Fibroblast of skin of left biceps (primary cell): ENCODE measurements around the gene TMEM131L.
"Not testable (repeated sequence)": the region's sequence is repeated elsewhere in the genome, so short reads cannot be mapped to it uniquely, and the experiment has no call there.

Experiments used
- DNase-seq, 2 experiments: peaks; one replicate each; pipeline ENCODE4 v3.0.0-alpha.2; 2013; ENCODE audit warnings: low read depth in 2 of 2

Gene TMEM131L, protein sequence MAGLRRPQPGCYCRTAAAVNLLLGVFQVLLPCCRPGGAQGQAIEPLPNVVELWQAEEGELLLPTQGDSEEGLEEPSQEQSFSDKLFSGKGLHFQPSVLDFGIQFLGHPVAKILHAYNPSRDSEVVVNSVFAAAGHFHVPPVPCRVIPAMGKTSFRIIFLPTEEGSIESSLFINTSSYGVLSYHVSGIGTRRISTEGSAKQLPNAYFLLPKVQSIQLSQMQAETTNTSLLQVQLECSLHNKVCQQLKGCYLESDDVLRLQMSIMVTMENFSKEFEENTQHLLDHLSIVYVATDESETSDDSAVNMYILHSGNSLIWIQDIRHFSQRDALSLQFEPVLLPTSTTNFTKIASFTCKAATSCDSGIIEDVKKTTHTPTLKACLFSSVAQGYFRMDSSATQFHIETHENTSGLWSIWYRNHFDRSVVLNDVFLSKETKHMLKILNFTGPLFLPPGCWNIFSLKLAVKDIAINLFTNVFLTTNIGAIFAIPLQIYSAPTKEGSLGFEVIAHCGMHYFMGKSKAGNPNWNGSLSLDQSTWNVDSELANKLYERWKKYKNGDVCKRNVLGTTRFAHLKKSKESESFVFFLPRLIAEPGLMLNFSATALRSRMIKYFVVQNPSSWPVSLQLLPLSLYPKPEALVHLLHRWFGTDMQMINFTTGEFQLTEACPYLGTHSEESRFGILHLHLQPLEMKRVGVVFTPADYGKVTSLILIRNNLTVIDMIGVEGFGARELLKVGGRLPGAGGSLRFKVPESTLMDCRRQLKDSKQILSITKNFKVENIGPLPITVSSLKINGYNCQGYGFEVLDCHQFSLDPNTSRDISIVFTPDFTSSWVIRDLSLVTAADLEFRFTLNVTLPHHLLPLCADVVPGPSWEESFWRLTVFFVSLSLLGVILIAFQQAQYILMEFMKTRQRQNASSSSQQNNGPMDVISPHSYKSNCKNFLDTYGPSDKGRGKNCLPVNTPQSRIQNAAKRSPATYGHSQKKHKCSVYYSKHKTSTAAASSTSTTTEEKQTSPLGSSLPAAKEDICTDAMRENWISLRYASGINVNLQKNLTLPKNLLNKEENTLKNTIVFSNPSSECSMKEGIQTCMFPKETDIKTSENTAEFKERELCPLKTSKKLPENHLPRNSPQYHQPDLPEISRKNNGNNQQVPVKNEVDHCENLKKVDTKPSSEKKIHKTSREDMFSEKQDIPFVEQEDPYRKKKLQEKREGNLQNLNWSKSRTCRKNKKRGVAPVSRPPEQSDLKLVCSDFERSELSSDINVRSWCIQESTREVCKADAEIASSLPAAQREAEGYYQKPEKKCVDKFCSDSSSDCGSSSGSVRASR (N-terminal part only)

DNA sequence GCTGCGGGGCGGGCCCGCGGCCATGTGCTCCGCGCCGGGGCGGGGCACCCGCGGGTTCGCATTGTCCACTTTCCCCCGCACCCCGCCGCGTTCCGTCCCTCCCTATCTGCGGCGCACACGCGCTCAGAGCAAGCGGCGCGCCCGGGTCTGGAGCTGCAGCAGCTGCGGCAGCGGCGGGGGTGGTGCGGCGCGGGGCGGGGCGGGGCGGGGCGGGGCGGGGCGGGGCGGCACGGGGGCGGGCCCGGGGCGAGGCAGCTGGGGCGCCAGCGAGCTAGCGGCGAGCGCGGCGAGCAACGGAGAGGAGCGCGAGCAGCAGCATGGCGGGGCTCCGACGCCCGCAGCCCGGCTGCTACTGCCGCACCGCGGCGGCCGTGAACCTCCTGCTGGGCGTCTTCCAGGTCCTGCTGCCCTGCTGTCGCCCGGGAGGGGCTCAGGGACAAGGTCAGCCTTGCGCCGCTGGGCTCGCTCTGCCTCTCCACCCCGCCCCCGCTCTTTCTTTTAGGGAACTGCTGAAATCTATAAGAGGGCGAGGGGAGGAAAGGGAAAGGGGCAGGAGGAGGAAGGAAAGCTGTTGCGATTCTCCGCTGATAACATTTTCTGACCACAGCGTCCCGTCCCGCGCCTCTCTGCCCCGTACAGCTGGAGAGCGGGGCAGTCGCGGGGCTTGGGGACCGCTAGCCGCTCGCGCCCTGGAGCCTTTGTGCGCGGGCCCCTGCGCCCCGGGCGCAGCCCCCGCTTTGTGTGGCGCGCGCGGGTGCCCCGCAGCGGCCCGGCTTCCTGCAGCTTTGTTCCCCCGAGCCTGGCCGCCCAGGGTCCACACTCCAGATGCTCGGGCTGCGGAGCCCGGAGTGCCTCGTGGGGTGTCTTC, at the start of gene TMEM131L:
Gene TMEM131L, plus strand, starts transcription at position 280 of the 868 bp plus-strand sequence. Its CDS starts 38 bp downstream, at position 318.
- DNase-seq, result no peak

DNA sequence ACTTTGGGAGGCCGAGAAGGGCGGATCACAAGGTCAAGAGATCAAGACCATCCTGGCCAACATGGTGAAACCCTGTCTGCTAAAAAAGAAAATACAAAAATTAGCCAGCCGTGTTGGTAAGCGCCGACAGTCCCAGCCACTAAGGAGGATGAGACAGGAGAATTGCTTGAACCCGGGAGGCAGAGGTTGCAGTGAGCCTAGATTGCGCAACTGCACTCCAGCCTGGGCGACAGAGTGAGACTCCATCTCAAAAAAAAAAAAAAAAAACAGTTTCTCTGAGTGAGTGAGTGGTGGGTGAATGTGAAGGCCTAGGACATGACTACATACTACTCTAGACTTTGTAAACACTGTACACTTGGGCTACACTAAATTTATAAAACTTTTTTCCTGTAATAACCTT, 49.7 kb upstream of the TMEM131L start:
- DNase-seq, result not testable (repeated sequence)

DNA sequence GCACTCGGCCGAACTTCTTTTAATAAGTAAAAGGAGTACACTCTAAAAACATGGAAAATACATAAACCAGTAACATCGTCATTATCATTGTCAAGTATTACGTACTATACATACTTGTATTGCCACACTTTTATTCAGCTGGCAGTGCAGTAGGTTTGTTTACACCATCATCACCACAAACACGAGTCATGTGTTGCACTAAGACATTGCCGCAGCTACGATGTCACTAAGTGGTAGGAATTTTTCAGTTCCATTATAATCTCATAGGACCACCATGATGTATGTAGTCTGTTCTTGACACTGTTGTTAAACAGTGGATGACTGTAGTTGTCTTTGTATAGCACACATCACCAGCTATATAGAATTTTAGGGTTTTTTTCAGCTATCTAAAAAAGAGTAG, 48.0 kb upstream of the TMEM131L start:
- no peak for DNase-seq

DNA sequence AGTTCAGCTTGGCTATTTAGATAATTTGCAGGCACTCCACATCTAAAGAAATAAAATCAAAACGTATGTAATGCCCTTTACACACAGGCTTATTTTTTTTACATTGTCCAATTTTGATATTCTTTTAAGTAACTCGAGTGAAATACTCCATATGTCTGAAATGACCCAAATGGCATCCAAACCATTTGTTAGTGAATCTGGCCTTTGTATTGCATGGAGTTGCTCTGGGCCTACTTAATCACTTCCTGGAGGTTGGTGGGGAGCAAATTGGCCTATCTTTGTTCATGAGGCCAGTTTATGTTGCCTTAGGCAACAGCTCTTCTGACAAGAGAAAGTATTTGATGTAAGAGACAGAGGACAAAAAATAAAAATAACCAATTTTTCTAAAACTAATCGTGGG, 47.6 kb upstream of the TMEM131L start:
- no peak for DNase-seq

DNA sequence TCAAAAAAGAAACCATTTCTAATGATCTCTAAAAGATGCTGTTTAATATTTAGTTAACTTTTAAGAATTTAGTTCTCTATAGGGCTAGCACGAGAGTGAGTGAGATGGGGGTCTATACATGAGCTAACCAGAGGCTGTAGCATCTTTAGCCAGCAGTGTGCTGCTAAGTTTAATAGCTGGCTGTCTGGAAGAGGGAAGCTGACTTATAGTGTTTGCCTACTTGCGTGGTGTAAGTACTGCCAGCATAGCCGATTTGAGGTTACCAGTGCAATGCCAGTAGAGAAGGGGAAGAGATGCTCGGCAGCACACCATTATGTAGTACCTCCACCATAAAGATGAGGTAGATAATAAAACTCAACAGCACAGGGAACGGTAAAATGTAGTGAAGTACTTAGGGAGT, 47.1 kb upstream of the TMEM131L start:
- DNase-seq, result no peak

DNA sequence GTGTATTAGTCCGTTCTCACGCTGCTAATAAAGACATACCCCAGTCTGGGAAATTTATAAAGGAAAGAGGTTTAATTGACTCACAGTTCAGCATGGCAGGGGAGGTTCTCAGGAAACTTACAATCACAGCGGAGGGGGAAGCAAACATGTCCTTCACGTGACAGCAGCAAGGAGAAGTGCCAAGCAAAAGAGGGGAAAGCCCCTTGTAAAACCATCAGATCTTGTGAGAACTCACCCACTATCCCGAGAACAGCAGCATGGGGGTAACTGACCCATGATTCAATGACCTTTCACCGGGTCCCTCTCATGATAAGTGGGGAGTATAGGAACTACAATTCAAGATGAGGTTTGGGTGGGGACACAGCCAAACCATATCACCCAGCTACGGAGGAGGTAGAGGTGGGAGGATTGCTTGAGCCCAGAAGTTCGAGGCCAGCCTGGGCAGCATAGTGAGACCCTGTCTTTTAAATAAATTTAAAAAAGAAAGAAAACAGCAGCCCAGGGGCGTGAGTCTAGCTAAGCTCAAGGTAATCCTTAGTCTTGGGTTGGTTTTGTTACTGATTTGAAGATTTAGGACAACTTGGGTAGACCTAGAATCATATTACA, 46.4 kb upstream of the TMEM131L start:
- no peak for DNase-seq

DNA sequence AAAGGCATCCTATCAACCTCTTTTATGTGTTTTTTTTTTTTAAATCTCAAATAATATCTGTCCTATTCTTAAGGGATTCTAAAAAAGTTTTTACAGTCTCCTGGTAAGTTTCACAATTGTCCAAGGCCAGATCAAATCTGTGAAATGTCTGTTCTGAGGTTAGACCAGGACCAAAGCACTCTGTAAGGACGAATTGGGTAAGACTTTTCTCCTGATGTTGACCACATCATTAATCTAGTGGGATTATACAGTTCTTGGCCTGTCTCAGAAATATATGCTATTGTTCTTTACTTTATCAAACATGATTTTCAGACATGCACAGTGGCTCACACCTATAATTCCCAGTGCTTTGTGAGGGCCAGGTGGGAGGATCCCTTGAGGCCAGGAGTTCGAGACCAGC, 45.8 kb upstream of the TMEM131L start:
- no peak for DNase-seq

DNA sequence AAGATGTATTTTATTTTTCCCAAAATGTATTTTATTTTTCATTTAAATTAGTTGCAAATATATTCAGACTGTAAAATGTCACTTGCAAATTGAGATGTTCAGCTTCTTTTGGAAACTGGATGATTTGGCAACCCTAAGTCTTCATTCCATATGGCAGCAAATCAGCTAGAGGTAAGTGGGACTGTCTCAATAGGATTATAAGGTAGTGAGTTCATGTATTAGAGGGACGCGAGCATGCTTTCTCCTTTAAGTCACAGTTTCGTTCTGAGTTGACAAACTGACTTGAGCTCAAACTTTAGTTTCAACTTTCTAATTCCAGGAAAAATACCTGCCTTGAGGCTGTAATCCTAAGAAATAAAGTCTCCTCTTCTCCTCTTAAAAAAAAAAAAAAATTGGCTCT, 44.2 kb upstream of the TMEM131L start:
- no peak for DNase-seq

DNA sequence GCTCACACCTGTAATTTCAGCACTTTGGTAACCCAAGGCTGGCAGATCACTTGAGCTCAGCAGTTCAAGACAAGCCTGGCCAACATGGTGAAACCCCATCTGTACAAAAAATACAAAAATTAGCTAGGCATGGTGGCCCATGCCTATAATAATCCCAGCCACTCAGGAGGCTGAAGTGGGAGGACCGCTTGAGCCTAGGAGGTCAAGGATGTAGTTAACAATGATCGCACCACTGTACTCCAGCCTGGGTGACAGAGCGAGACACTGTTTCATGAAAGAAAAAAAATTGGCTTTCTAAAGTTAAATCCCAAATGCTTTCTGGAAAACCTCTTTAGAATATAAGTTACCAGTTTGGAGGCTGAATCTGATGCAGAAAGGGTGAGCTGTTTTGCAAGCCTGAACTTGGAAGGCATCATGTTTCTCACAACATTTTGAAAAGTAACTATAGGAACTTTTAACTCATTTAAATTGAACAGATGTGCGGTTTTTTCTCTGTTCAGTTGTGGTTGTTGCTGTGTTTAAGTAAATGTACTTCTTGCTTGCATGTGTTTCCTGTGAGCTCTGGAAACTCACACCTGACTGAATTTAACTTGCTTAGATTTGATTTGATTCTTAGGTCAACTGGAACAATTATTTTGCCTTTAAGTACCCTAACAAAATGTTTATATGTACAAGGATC, 39.8 kb upstream of the TMEM131L start:
- DNase-seq, result no peak

DNA sequence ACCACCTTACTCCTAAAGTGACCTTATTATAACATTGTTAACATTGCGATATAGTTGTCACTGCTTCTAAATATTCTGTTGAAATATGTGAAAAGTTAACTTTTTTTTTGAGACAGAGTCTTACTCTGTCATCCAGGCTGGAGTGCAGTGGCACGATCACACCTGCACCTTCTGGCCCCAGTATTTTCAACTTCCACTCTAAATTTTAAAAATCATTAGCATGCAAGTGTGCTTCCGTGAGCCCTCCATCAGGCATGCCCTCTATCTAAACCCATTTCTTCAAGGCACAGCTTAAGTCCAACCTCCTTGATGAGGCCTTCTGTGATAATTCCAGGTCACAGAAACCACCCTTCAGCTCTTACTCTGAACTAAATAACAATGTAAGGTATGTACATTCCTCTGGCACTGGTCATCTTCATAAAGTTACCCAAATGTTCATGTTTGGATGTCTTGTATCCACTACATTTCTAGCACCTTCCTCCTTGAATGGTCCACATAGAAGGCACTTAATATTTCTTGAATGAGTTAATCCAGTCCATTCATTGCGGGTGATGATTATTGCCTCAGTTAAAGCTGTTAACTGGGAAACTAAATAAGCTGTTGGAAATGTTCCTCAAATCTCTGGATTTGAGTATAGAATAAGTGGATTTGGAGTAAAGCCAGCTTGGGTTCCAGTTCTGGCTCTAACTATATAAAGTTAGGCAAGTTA, 38.6 kb upstream of the TMEM131L start:
- DNase-seq, result peak; percentile 63 to 67

DNA sequence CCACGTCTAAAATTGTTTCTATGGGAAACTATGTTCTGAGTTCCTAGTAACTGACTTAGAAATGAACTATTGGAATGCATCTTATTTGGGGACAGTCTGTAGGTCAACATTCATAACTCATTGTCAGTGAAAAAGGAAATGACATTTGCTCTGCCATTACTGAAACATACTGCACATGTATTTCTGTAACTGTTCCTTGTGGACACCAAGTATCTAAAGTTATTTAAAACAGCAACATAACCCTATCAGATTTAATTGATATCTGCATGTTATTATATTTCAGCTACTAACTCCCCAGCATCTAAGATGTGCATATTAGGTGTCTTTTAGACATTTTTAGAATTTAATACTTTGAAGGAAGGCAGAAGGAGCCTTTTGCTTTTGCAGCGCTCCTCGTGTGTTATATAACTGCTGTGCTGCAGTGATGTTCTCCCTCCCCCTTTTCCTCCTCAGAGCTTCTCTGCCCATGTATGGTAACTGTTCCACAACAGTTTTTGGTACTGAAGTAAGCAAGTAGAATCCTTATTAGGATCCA, 37.2 kb upstream of the TMEM131L start:
- no peak for DNase-seq

DNA sequence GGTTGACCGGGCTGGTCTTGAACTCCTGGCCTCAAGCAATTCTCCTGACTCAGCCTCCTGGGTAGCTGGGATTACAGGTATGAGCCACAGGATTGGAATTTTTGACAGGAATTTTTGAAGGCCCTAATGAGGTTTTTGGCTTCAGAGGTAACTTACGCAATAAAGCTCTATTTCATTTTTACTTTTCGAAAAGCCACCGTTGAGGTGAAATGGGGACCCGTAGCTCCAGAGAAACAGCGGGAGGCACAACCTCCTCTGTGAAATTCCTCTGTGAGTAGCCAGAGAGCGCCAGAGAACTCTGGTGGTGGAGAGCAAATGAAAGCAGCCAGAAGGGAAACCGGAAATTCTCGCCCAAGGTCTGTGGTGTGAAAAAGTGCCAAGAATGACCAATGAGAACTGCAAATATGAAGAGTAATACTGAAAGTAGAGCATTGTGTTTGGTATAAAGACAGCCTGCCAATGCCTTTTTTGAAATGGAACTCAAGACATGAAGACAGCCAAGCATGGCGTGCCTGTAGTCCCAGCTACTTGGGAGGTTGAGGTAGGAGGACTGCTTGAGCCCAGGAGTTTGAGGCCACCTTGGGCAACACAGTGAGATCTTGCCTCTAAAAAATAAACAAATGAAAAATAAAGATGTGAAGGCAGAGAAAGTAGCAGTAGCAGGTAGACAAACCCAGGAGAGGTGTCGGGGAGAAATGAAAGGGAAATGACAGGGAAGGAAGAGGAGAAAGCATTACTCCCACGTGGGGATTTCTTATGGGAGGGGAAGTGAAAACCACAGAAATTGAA, 33.0 kb upstream of the TMEM131L start:
- DNase-seq, result peak; percentile 60 to 72

DNA sequence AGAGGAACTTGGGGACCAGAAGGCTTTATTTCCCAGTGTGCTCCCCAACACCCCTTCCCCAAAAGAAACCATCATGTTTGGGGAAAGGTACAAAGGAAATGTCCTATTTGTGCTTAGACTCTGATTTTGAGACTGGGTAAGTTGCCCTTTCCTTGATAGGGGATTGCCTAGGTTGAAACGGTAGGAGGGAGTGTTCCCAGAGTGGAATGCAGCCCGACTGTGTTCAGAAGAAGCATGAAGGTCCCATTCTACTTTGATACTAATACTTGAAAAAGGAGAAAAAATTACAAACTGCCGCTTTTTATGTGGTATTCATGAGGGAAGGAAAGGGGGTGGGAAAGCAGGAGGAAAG, 32.4 kb upstream of the TMEM131L start:
- DNase-seq, result no peak

DNA sequence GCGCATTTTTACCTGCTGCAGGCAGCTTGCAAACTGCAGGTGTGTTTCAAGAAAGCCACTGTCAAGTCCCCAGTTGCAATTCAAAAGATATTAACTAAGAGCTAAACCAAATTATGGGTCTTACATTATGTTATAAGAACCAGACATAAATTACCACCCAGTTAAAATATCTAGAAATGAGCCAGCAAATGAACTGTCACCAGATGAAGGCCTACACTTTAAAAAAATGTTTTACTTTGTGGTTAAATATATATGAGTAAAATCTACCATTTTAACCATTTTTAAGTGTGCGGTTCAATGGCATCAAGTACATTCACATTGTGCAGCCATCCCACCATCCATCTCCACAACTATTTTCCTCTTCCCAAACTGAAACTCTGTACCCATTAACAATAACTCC, 32.0 kb upstream of the TMEM131L start:
- DNase-seq, result no peak

DNA sequence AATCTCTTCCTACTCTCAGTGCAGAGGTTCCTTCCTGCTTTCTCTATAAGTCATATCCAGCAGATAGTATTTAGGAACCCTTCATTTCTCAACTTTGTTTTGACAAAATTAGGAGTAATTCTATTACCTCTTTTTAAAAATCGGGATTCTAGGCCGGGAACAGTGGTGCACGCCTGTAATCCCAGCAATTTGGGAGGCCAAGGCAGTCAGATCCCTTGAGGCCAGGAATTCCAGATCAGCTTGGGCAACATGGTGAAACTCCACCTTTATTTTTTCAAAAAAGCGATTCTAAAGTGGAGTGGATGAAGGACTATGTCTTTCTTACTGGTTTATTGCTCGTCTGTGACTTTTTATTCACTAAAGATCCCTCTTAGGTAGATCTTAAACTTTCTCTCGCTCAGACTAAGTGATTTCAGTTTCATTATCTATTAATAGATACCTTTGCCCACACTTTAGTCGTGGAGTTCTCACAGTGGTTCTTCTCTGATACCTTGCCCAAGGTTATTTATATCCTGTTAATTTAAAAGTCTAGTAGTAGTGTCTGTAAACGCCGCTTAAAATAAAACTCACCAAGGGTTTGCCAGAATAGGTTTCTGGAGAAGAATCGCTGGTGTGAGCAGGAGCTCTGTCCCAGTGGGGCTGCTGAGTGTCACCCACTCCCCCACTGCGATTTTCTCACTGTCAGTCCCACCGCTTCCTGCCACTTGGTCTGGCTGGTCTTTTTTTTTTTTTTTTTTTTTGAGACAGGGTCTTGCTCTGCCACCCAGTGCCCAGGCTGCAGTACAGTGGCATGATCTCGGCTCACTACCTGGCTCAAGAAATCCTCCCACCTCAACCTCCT, 27.0 kb upstream of the TMEM131L start:
- DNase-seq, result no peak

DNA sequence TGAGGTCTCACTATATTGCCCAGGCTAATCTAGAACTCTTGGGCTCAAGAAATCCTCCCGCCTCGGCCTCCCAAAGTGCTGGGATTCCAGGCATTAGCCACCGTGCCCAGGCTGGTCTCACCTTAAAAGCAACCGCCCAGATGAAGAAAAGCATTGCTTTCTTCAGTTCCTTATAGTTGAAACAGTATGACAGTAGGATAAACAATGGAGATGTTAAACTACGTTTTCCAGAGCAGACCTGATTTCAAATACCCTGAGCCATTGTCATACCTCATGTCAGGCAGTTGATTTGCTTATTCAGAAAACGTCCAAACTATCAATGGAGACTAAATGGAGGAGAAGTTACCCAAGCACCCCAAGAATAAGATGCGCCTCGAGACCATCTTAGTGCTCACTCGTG, 26.3 kb upstream of the TMEM131L start:
- no peak for DNase-seq

DNA sequence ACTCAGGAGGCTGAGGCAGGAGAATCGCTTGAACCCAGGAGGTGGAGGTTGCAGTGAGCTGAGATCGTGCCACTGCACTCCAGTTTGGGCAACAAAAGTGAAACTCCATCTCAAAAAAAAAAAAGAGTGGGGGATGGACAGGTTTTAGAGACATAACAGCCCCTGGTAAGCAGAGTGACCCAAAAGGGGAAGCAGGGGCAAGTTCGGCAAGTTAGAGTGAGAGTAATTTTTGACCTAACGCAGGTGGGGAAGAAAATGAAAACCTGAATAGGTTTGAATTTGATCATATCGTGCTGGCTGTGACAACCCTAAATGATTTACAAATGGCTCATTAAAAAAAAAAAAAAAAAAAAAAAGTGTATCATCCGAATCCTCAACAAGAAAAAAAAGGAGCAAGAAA, 25.7 kb upstream of the TMEM131L start:
- no peak for DNase-seq
